OCI-LY3 (cell line): ENCODE data around the gene HS1BP3.
A peak's percentile ranks its signal among the peaks of the same experiment; 100 is the strongest.

ENCODE experiments used
- H2AFZ ChIP-seq: fragments of 200-600, 300-600 bp; shearing (Covaris generic); 2 replicates; pipeline ENCODE4 v1.6.0; 2014; ENCODE audit warnings: antibody characterized with exemption, low read depth, low read length
- H3K27ac ChIP-seq: fragments of 200-600, 300-600 bp; sonication (generic); 2 replicates; pipeline ENCODE4 v1.5.1; 2014; ENCODE audit warnings: mild to moderate bottlenecking, low read length, moderate library complexity, mixed read lengths
- H3K27me3 ChIP-seq: fragments of 200-600, 300-600 bp; sonication (generic); 2 replicates; pipeline ENCODE4 v1.6.1; 2014; ENCODE audit warnings: low read depth, low read length, mixed read lengths
- H3K36me3 ChIP-seq: fragments of 200-600, 300-600 bp; sonication (generic); replicated peaks from 2 replicates; pipeline ENCODE3; 2014; ENCODE audit warnings: low read depth, low read length, mixed read lengths
- H3K4me1 ChIP-seq: fragments of 300-600, 200-600 bp; sonication (generic); 2 replicates; pipeline ENCODE4 v1.6.1; 2014; ENCODE audit warnings: low read length, mixed read lengths
- H3K4me2 ChIP-seq: fragments of 200-600, 300-600 bp; sonication (generic); 2 replicates; pipeline ENCODE4 v1.6.1; 2014; ENCODE audit warnings: low read length, mixed read lengths
- H3K4me3 ChIP-seq: fragments of 300-600, 200-600 bp; sonication (generic); 2 replicates; pipeline ENCODE4 v1.5.1; 2014; ENCODE audit warnings: antibody characterized with exemption, mild to moderate bottlenecking, low read length, moderate library complexity
- H3K79me2 ChIP-seq: fragments of 300-600, 200-600 bp; shearing (Covaris generic); 2 replicates; pipeline ENCODE4 v1.6.1; 2014; ENCODE audit warnings: mild to moderate bottlenecking, low read length, mixed read lengths
- H3K9ac ChIP-seq: fragments of 300-600, 200-600 bp; shearing (Covaris generic); 2 replicates; pipeline ENCODE4 v1.6.0; 2014; ENCODE audit warnings: mild to moderate bottlenecking, low read length, moderate library complexity
- H3K9me3 ChIP-seq: fragments of 200-600, 300-600 bp; shearing (Covaris generic); 2 replicates; pipeline ENCODE4 v1.6.1; 2014; ENCODE audit warnings: low read length, mixed read lengths; ENCODE audit not compliant: insufficient read depth
- H4K20me1 ChIP-seq: fragments of 200-600, 300-600 bp; sonication (generic); 2 replicates; pipeline ENCODE4 v1.6.1; 2016; ENCODE audit warnings: low read length, mixed read lengths; ENCODE audit not compliant: insufficient read depth
- EZH2phosphoT487 ChIP-seq: fragments of 200-600 bp; shearing (Covaris generic); IDR thresholded peaks from 2 replicates; pipeline ENCODE4 v1.6.1; 2018; ENCODE audit warnings: antibody characterized with exemption, mixed run types, low read depth
- TF ChIP-seq, protein P1 (sequence below): fragments of 200-600, 300-600 bp; sonication (generic); IDR thresholded peaks from 2 replicates; pipeline ENCODE4 v1.5.1; 2014; ENCODE audit warnings: antibody characterized with exemption, low read length, low read depth

HS1BP3 gene

DNA sequence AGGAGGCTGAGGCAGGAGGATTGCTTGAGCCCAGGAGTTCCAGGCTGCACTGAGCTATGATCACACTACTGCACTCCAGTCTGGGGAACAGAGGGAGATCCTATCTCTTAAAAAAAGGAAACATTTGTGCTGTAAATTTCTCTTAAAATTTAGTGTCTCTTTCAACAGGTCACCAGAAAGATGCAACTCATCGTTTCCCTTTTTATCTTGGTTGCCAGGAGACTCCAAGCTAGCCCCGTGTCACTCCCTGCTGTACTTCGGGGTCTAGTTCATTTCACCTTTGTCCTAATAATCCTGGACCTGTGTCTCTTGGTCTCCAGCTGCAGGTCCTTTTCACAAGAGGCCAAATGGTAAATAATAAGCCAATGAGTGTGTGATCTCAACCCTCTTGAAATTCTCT is 7.1 kb downstream of the HS1BP3 start:
- H3K4me2 ChIP-seq: no peak overlapping the region
- no peak overlapping the region for H3K4me3 ChIP-seq
- no peaks in the 10 kb centered on the region for H3K9me3 ChIP-seq
- H3K79me2 ChIP-seq: no peaks in the 10 kb centered on the region
- no peaks in the 10 kb centered on the region for H4K20me1 ChIP-seq
- no peak overlapping the region for H3K27ac ChIP-seq
- no peak overlapping the region for H2AFZ ChIP-seq
- H3K27me3 ChIP-seq: no peaks in the 10 kb centered on the region
- no peak for TF ChIP-seq EZH2phosphoT487
- TF ChIP-seq, protein P1, sequence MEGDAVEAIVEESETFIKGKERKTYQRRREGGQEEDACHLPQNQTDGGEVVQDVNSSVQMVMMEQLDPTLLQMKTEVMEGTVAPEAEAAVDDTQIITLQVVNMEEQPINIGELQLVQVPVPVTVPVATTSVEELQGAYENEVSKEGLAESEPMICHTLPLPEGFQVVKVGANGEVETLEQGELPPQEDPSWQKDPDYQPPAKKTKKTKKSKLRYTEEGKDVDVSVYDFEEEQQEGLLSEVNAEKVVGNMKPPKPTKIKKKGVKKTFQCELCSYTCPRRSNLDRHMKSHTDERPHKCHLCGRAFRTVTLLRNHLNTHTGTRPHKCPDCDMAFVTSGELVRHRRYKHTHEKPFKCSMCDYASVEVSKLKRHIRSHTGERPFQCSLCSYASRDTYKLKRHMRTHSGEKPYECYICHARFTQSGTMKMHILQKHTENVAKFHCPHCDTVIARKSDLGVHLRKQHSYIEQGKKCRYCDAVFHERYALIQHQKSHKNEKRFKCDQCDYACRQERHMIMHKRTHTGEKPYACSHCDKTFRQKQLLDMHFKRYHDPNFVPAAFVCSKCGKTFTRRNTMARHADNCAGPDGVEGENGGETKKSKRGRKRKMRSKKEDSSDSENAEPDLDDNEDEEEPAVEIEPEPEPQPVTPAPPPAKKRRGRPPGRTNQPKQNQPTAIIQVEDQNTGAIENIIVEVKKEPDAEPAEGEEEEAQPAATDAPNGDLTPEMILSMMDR: no peak
- H3K9ac ChIP-seq: no peak overlapping the region
- no peaks in the 10 kb centered on the region for H3K4me1 ChIP-seq
- no peaks in the 10 kb centered on the region for H3K36me3 ChIP-seq

DNA sequence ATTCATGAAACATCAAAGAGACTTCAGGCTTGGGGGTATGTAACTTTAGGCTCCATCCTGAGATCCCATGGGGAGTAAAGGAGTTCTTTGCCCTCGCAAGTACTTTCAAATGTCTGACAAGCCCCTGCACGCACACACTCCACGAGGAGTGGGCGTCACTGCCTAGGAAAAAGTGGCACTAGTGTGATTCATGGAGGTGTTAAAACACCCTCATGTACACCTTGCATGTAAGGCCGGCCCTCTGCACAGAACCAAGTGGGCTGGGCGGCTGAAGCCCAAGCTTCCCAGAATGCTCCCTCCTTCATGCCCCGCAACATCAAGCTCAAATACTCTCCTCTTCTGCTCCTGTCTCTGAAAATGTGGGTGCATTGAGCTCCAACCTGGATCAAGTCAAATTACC is 7.8 kb downstream of the HS1BP3 start:
- TF ChIP-seq EZH2phosphoT487: no peak
- TF ChIP-seq, protein P1: no peak
- Histone ChIP-seq H3K27ac (no peak overlapping the region), H4K20me1 (no peaks in the 10 kb centered on the region), H3K36me3 (no peaks in the 10 kb centered on the region), H2AFZ (no peak overlapping the region), H3K9ac (no peak overlapping the region), H3K4me2 (no peak overlapping the region), H3K9me3 (no peaks in the 10 kb centered on the region), H3K27me3 (no peaks in the 10 kb centered on the region), H3K79me2 (no peaks in the 10 kb centered on the region), H3K4me3 (no peak overlapping the region), H3K4me1 (no peaks in the 10 kb centered on the region)

DNA sequence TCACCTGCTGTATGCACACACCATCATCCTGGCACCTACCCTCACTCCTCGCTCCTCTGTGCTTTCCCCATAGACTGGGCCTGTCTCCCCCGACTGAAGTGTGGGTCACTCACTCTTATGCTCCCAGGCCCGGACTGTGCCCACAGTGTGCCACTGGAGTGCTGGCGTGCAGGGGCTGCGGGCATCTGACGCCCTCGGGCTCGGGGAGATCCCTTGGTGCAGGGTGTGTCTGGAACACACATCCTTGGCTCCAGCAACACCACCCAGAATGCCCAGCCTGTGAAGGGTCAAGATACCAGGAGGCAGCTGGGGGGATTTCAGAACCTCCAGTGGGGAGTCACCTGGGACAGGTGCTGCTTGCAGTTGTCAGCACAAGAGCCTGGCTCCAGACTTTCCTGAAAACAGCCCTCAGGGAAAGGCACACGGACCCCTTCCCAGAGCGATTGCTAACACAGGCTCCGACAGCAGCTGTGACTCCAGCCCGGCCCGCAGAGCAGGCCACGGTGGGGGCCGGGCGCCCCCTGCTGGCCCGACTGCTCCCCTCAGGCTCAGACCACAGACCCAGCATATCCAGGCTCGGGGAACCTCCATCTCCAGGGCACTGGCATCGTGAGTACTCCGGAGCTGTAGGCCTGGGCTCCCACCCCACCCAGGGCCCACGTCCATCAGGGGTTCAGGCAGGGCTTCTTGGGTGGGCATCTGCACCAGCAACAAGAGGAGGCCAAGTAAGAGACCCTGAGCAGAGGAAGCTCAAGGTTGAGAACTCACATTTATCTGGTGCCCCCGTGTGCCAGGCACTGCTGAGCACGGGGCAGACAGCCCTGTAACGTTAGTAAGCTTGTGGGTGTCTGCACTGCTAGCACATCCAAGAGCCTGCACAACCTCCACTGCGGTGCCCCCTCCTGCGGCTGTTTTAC is 8.6 kb downstream of the HS1BP3 start:
- no peak overlapping the region for H2AFZ ChIP-seq
- H4K20me1 ChIP-seq: no peaks in the 10 kb centered on the region
- H3K36me3 ChIP-seq: no peaks in the 10 kb centered on the region

More for the DNA sequence above, 8.6 kb downstream of the HS1BP3 start:
- TF ChIP-seq EZH2phosphoT487: no peak
- TF ChIP-seq, protein P1: peak; percentile 87
- Histone ChIP-seq H3K27ac (no peak overlapping the region), H3K4me1 (no peaks in the 10 kb centered on the region), H3K27me3 (no peaks in the 10 kb centered on the region), H3K4me2 (no peak overlapping the region), H3K9me3 (no peaks in the 10 kb centered on the region), H3K9ac (no peak overlapping the region), H3K4me3 (no peak overlapping the region), H3K79me2 (no peaks in the 10 kb centered on the region)
